Upper lobe of left lung (tissue), 6 donors: Measurements from ENCODE around the gene CACNA1D. TPM values are rescaled to one million over a fixed set of nuclear protein-coding genes. Genes with fewer than 3 reads are reported as not detected.

Experiments
- ATAC-seq, 2 donors: fragments of 200-7000 bp; cut with Tn5 transposase; one replicate each; pipeline ENCODE4 v1.9.1; 2022; ENCODE audit warnings: mild to moderate bottlenecking in 2 of 2, moderate library complexity in 2 of 2; ENCODE audit not compliant: low FRiP score in 2 of 2
- DNase-seq, 2 donors: peaks; one replicate each; pipeline ENCODE4 v3.0.0-alpha.2; 2019 to 2020
- H3K27ac ChIP-seq, 4 donors: fragments of 200-600 bp; sonication (generic); one replicate each; pipeline ENCODE4 v1.5.1; 2016 to 2019
- H3K27me3 ChIP-seq, 4 donors: fragments of 200-600 bp; sonication (generic); one replicate each; pipeline ENCODE4 v1.5.1; 2017 to 2019
- H3K36me3 ChIP-seq, 4 donors: fragments of 200-600 bp; sonication (generic); one replicate each; pipeline ENCODE4 v1.5.1; 2016 to 2019
- H3K4me1 ChIP-seq, 4 donors: fragments of 200-600 bp; sonication (generic); one replicate each; pipeline ENCODE4 v1.5.1; 2018 to 2019
- H3K4me3 ChIP-seq, 4 donors: fragments of 200-600 bp; sonication (generic); one replicate each; pipeline ENCODE4 v1.5.1; 2017 to 2019; ENCODE audit warnings: mild to moderate bottlenecking in 2 of 4, moderate library complexity in 1 of 4
- H3K9me3 ChIP-seq, 4 donors: fragments of 200-600 bp; sonication (generic); one replicate each; pipeline ENCODE4 v1.5.1; 2018 to 2019
- CTCF ChIP-seq, 6 experiments: fragments of 450-650 bp in 4 of 6; fragments of 200-600 bp in 2 of 6; sonication (generic) in 2 of 6; IDR thresholded peaks; one replicate each; pipeline ENCODE4 v1.5.1; 2016 to 2019; ENCODE audit warnings: antibody characterized with exemption in 6 of 6
- EP300 ChIP-seq, 4 donors: sonication (generic); formaldehyde crosslinking; IDR thresholded peaks; one replicate each; pipeline ENCODE4 v1.5.1; 2017; ENCODE audit warnings: antibody characterized with exemption in 4 of 4, control low read depth in 2 of 4
- POLR2A ChIP-seq, 4 donors: fragments of 450-650 bp; IDR thresholded peaks; one replicate each; pipeline ENCODE4 v1.5.1; 2016 to 2017; ENCODE audit warnings: antibody characterized with exemption in 4 of 4, mild to moderate bottlenecking in 2 of 4
- POLR2AphosphoS5 ChIP-seq, 2 donors: sonication (generic); formaldehyde crosslinking; IDR thresholded peaks; one replicate each; pipeline ENCODE4 v1.5.1; 2017; ENCODE audit warnings: antibody characterized with exemption in 2 of 2
- WGBS, 2 donors: methylation state at CpG; one replicate each; pipeline ENCODE4 v1.1.5; 2017 to 2018; 5-methylcytosine and 5-hydroxymethylcytosine counted together
- total RNA-seq, 6 donors: library from RNA; depleted of rRNA in 4 of 6; stranded (reverse); fragments of >200 nt in 4 of 6; gene quantifications; one replicate each; pipeline versions ENCODE4 v1.1.0 to v1.2.1, GENCODE V29; 2016 to 2021
- donor health status: DM: no; HTN: no; CAD: no; lungs with moderate emphysema.
- donor health status: DM: no; HTN: yes; CAD: no; lungs with severe emphysema.

Gene CACNA1D
- total RNA-seq, 6 donors from 2014 or later, result 17.2 to 221 (median 30.2) TPM

GRCh38 chr3:53823956-53824657 is 329.7 kb downstream of the CACNA1D start:
- Histone ChIP-seq H3K27ac (no peak overlapping the region), H3K4me1 (peaks cover 0 to 17% (median 0%) of the 10 kb centered on the region in 4 donors), H3K27me3 (no peaks in the 10 kb centered on the region), H3K4me3 (no peak overlapping the region), H3K9me3 (no peaks in the 10 kb centered on the region), H3K36me3 (peaks cover 0 to 2% (median 2%) of the 10 kb centered on the region in 4 donors)
- TF ChIP-seq POLR2AphosphoS5 (IDR thresholded peaks at IDR 0.05) (no peak), CTCF (IDR thresholded peaks at IDR 0.05) (no peak), EP300 (IDR thresholded peaks at IDR 0.05) (no peak), POLR2A (IDR thresholded peaks at IDR 0.05) (no peak)
- WGBS, 2 donors, result 67 to 80% methylated on average over 5 to 10 of the region's 10 CpGs
- DNase-seq (no peak), ATAC-seq (no peak)

- WGBS, 2 donors, result 90 to 95% methylated on average over 4 of the region's 4 CpGs
- DNase-seq, result no peak
Observed at GRCh38 chr3:53824795-53825194, 330.4 kb downstream of the CACNA1D start.

GRCh38 chr3:53826048-53826447 is 331.6 kb downstream of the CACNA1D start:
- WGBS, 2 donors, result 68 to 80% methylated on average over 1 of the region's 1 CpG
- no peak for DNase-seq

More at GRCh38 chr3:53824795-53825194, 330.4 kb downstream of the CACNA1D start:
- no peak for ATAC-seq
- TF ChIP-seq CTCF (IDR thresholded peaks at IDR 0.05), result no peak
- no peak for TF ChIP-seq POLR2A (IDR thresholded peaks at IDR 0.05)
- no peak for TF ChIP-seq EP300 (IDR thresholded peaks at IDR 0.05)
- no peak for TF ChIP-seq POLR2AphosphoS5 (IDR thresholded peaks at IDR 0.05)
- peaks cover 0 to 2% (median 0%) of the 10 kb centered on the region in 4 donors for H3K36me3 ChIP-seq
- no peaks in the 10 kb centered on the region for H3K9me3 ChIP-seq
- no peak overlapping the region for H3K27ac ChIP-seq
- H3K27me3 ChIP-seq, result no peaks in the 10 kb centered on the region
- H3K4me1 ChIP-seq, result peaks cover 0 to 19% (median 0%) of the 10 kb centered on the region in 4 donors
- no peak overlapping the region for H3K4me3 ChIP-seq

GRCh38 chr3:53828581-53828980 is 334.2 kb downstream of the CACNA1D start:
- no peaks in the 10 kb centered on the region for H3K36me3 ChIP-seq
- no peak overlapping the region for H3K4me3 ChIP-seq
- DNase-seq, result no peak
- TF ChIP-seq POLR2A (IDR thresholded peaks at IDR 0.05) (no peak), EP300 (IDR thresholded peaks at IDR 0.05) (no peak), CTCF (IDR thresholded peaks at IDR 0.05) (no peak), POLR2AphosphoS5 (IDR thresholded peaks at IDR 0.05) (no peak)
- ATAC-seq, result no peak
- no peaks in the 10 kb centered on the region for H3K27me3 ChIP-seq
- H3K9me3 ChIP-seq, result no peaks in the 10 kb centered on the region
- WGBS, 2 donors, result 62 to 68% methylated on average over 1 of the region's 1 CpG
- peaks cover 0 to 19% (median 0%) of the 10 kb centered on the region in 4 donors for H3K4me1 ChIP-seq
- H3K27ac ChIP-seq, result no peak overlapping the region

More at GRCh38 chr3:53826048-53826447, 331.6 kb downstream of the CACNA1D start:
- peaks cover 0 to 19% (median 0%) of the 10 kb centered on the region in 4 donors for H3K4me1 ChIP-seq
- TF ChIP-seq POLR2A (IDR thresholded peaks at IDR 0.05) (no peak), EP300 (IDR thresholded peaks at IDR 0.05) (no peak), CTCF (IDR thresholded peaks at IDR 0.05) (no peak), POLR2AphosphoS5 (IDR thresholded peaks at IDR 0.05) (no peak)
- no peak for ATAC-seq
- no peaks in the 10 kb centered on the region for H3K36me3 ChIP-seq
- H3K27me3 ChIP-seq, result no peaks in the 10 kb centered on the region
- H3K4me3 ChIP-seq, result no peak overlapping the region
- no peaks in the 10 kb centered on the region for H3K9me3 ChIP-seq
- no peak overlapping the region for H3K27ac ChIP-seq

- Histone ChIP-seq H3K4me3 (no peak overlapping the region), H3K4me1 (peaks cover 0 to 13% (median 0%) of the 10 kb centered on the region in 4 donors), H3K27me3 (no peaks in the 10 kb centered on the region), H3K36me3 (no peaks in the 10 kb centered on the region), H3K27ac (no peak overlapping the region), H3K9me3 (no peaks in the 10 kb centered on the region)
- 81 to 90% methylated on average over 2 of the region's 2 CpGs for WGBS, 2 donors
- ATAC-seq, result no peak
- no peak for TF ChIP-seq CTCF (IDR thresholded peaks at IDR 0.05)
- no peak for DNase-seq
Observed at GRCh38 chr3:53829605-53830004, 335.2 kb downstream of the CACNA1D start.
